Endothelial cell of umbilical vein (primary cell): Measurements from ENCODE around the gene CEP57L1.

ENCODE experiments used
- CTCF ChIP-seq, 2 donors: IDR thresholded peaks; 1 replicate in 1 of 2; 2 replicates in 1 of 2; pipeline ENCODE4 v1.5.1; 2011; ENCODE audit warnings: low read length in 2 of 2, mild to moderate bottlenecking in 2 of 2, moderate library complexity in 2 of 2, control low read depth in 1 of 2, inconsistent platforms in 1 of 2, low read depth in 1 of 2; ENCODE audit not compliant: insufficient read depth in 1 of 2; ENCODE audit errors: extremely low read depth in 1 of 2
- EZH2 ChIP-seq: IDR thresholded peaks from 2 replicates; pipeline ENCODE4 v1.6.1; 2012; ENCODE audit warnings: borderline replicate concordance, low read depth, mild to moderate bottlenecking, moderate library complexity, low read length, inconsistent platforms; ENCODE audit not compliant: severe bottlenecking
- JUN ChIP-seq: IDR thresholded peaks from 2 replicates; pipeline ENCODE4 v1.6.1; 2011; ENCODE audit warnings: borderline replicate concordance, low read depth; ENCODE audit not compliant: insufficient read length, insufficient read depth
- MAX ChIP-seq: IDR thresholded peaks from 2 replicates; pipeline ENCODE4 v1.6.1; 2011; ENCODE audit not compliant: insufficient read depth, insufficient read length
- POLR2A ChIP-seq: IDR thresholded peaks from 2 replicates; pipeline ENCODE4 v1.6.1; 2012; ENCODE audit warnings: low read depth, mild to moderate bottlenecking, control low read depth, low read length
- POLR2AphosphoS5 ChIP-seq: IDR thresholded peaks from 2 replicates; pipeline ENCODE4 v1.6.1; 2012; ENCODE audit warnings: low read depth, mild to moderate bottlenecking, control low read depth, low read length, moderate library complexity; ENCODE audit not compliant: insufficient read depth

- TF ChIP-seq CTCF (IDR thresholded peaks at IDR 0.05; ENCODE audit: extremely low read depth in 1 of 2, insufficient read depth in 1 of 2, low read depth in 1 of 2, low read length in 2 of 2) (peak; percentile 10 to 21), EZH2 (no peak), POLR2A (no peak), MAX (no peak), POLR2AphosphoS5 (no peak), JUN (no peak)
Observed at GRCh38 chr6:109059571-109060021, 35.7 kb upstream of the CEP57L1 start.
